Measurements from ENCODE around the gene ERI3.

DNA sequence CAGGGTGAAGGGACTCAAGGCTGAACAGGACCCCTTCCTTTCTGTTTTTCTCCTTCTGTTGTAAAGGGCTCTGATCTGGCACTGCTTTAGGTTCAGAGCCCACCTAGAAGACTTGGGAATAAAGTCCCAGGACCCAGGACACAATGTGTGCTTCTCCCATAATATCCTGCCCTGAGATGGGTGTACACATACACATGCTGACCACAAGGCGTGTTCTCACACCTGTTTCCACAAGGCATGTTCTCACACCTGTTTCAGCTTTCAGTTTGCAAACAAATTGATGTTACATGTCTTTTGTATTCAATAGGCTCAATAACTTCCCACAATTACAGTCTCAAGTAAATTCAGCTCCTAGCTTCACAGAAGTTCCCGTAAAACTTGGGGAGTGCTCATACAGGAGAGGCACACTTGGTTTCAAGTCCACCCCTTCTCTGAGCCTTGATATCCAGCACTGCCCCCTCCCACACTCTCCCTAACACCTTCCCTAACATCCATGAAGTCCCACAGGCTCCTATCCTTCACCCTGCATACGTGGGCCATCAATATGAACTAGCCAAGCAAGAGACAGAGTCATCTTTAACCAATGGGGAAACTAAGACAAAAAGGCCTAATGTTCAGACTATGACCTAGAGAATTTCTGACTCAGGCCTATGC is 41.7 kb downstream of the ERI3 start:
- TF ChIP-seq RUNX1 (IDR thresholded peaks at IDR 0.05; ENCODE audit: low read depth) = no peak
- TF ChIP-seq, protein P1, sequence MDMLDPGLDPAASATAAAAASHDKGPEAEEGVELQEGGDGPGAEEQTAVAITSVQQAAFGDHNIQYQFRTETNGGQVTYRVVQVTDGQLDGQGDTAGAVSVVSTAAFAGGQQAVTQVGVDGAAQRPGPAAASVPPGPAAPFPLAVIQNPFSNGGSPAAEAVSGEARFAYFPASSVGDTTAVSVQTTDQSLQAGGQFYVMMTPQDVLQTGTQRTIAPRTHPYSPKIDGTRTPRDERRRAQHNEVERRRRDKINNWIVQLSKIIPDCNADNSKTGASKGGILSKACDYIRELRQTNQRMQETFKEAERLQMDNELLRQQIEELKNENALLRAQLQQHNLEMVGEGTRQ (CRISPR knock-in tag; IDR thresholded peaks at IDR 0.05) = no peak
- TF ChIP-seq, protein P2, sequence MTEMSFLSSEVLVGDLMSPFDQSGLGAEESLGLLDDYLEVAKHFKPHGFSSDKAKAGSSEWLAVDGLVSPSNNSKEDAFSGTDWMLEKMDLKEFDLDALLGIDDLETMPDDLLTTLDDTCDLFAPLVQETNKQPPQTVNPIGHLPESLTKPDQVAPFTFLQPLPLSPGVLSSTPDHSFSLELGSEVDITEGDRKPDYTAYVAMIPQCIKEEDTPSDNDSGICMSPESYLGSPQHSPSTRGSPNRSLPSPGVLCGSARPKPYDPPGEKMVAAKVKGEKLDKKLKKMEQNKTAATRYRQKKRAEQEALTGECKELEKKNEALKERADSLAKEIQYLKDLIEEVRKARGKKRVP (CRISPR knock-in tag; IDR thresholded peaks at IDR 0.05) = no peak
- no peak for TF ChIP-seq ZNF408 (CRISPR knock-in tag; IDR thresholded peaks at IDR 0.05; ENCODE audit: low read depth)
